Measurements from ENCODE around the gene OGT.
"Not testable (repeated sequence)": the region's sequence is repeated elsewhere in the genome, so short reads cannot be mapped to it uniquely, and the experiment has no call there.

The OGT gene

DNA sequence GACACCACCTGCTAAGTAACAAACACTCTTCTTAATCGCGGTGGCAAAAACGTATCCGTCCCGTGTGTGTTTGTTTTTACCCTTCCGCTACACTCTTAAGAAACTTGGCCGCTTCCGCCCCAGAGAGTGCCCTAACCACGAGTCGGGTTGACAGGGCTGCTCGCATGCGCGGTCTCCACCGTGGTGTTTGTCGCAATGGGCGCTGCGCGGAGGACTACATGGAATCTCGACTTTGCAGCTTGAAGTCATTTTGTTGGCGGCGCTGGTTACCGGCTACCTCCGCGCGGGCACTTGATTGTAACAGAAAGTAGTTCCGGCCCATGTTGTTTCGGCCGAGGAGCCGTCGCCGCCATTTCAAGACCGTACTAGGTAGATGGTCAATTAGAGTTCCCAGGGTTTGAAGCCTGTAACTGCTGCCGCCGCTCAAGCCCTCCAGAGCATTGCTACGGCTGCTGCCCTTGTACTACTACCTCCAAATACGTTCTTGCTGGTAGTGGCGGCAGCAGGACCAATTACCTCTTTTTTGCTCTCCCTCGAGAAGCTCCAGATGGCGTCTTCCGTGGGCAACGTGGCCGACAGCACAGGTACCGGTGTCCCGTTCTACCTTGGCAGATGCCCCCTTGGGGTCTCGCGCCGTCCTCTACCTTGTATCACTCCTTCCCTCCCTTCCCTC, at the start of gene OGT:
TSS of gene OGT (plus strand) at position 352 of the 673 bp plus-strand sequence. CDS start at position 548, 196 bp downstream.
- peak; percentile 77 to 87 for DNase-seq (ENCODE audit: low read depth in 2 of 2, low spot score in 1 of 2)

DNA sequence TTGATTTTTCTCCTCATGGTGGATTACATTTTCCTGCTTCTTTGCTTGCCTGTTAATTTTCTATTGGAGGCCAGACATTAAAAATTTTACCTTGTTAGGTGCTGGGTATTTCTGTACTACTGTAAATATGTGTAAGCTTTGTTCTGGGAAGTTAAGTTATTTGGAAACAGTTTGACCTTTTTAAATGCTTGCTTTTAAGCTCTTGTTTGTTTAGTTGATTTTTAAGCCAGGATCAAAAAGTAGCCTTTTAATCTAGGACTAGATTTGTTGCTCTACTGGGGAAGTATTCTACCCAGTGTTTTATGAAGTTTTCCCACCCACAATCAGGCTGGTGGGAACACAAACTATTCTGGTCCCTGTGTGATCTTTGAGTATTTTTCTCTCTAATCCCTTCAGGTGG, 45.1 kb upstream of the OGT start:
- DNase-seq (ENCODE audit: low read depth in 2 of 2, low spot score in 1 of 2) = no peak

DNA sequence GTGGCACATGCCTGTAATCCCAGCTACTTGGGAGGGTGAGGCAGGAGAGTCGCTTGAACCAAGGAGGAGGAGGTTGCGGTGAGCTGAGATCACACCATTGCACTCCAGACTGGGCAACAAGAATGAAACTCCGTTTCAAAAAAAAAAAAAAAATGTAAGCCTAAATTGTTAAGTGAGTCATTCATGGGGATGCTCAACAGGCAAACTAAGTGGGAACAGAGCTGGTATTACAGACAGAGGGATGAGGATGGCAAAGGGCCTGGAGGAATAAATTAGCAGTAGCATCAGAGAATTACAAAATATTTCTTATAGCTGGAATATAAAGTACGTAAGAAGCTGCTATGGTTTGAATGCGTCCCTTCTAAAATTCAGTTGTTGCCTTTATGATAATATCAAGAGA, 43.4 kb upstream of the OGT start:
- DNase-seq (ENCODE audit: low read depth in 2 of 2, low spot score in 1 of 2) = no peak

DNA sequence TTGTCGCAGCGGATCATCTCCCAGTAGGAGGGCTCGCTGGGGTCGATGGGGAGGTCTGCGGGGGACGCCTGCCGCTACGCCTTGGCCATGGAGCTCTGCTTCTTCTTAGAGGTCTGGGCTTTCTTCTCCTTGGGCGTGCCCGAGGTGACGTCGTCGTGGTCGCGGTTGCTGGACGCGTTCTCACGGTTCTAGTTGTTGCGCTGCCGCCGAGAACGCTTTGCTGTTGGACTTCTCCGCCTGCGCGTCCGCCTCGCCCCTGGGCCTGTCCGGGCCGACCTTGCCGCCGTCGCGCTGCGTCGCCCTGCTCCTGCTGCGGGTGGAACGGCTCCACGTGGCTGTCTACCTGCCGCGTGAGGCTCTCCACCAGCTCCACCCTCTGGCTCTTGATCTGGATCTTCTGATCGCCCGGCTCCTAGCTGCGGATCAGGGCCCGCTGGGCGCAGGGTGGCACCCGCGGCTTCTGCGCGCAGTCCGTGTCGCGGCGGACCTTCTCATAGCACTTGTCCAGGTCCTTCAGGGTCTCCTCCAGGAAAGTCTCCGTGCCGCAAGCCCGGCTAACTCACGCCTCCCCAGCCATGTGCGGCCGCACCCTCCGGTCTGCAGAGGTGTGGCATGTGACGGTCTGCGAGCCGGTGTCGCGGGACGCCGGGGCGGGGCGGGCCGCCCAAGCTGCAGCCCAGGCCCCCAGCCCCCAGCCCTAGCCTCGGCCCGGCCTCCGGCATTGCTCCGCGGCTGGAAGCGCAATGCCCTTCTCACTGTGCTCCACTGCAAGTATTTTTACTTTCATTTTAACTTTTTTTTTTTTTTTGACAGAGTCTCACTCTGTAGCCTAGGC, 40.5 kb upstream of the OGT start:
- peak in 1 of 2 donors; percentile 2 for DNase-seq (ENCODE audit: low read depth in 2 of 2, low spot score in 1 of 2)

DNA sequence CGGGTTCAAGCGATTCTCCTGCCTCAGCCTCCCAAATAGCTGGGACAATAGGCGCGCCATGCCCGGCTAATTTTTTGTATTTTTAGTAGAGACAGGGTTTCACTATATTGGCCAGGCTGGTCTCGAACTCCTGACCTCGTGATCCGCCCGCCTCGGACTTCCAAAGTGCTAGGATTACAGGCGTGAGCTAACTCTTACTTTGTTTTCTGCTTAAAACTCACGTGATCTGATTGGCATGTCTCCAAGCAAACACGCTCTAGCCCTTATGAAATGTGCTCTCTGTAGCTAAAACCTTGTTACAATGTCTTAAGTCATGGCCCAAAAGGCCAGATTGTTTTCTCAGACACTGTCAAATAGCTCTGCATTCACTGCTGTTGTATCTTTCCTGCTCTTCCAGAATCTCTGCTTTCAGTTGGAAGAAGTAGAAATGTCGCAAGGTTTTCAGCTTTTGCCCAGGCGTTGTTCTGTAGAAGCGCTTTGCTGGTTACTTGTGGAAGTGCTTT, 39.7 kb upstream of the OGT start:
- DNase-seq (ENCODE audit: low read depth in 2 of 2, low spot score in 1 of 2) = no peak

DNA sequence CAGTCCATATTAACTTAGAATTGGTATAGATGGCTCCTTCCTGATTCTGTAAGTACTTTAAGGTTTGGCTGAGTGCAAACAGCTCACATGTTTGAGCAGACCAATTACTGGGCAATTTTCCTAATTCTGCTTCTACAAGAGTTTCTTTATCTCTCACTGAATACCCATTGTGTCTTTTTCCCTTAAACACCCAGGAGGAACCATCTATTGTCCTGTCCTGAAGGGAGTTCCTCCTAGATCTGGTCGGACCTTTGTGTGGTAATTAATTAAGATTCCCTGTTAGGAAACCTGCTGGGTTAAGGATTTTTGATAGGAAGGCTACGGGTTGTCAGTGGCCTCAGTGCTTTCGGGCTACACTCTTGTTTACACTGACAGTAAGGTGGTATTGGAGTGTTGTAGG, 36.9 kb upstream of the OGT start:
- DNase-seq (ENCODE audit: low read depth in 2 of 2, low spot score in 1 of 2) = not testable (repeated sequence)

DNA sequence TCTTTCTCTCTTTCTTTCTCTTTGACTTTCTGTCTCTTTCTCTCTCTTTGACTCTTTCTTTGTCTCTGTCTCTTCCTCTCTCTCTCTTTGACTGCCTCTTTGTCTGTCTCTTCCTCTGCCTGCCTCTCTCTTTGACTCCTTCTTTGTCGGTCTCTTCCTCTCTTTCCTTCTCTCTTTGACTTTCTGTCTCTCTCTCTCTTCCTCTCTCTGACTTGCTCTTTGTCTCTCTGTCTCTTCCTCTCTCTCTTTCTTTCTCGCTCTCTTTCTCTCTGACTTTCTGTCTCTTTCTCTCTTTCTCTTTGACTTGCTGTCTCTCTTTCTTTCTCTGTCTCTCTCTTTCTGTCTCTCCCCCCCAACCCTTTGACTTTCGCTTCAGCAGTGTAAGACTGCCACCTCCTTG, 36.4 kb upstream of the OGT start:
- no peak for DNase-seq (ENCODE audit: low read depth in 2 of 2, low spot score in 1 of 2)

DNA sequence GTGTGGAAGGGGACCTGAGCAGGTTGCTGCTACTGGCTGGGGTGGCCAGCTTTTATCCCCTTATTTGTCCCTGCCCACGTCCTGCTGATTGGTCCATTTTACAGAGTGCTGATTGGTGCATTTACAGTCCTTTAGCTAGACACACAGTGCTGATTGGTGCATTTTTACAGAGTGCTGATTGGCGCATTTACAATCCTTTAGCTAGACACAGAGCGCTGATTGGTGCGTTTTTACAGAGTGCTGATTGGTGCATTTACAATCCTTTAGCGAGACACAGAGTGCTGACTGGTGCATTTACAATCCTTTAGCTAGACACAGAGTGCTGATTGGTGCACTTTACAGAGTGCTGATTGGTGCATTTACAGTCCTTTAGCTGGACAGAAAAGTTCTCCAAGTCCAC, 30.8 kb upstream of the OGT start:
- not testable (repeated sequence) for DNase-seq (ENCODE audit: low read depth in 2 of 2, low spot score in 1 of 2)

DNA sequence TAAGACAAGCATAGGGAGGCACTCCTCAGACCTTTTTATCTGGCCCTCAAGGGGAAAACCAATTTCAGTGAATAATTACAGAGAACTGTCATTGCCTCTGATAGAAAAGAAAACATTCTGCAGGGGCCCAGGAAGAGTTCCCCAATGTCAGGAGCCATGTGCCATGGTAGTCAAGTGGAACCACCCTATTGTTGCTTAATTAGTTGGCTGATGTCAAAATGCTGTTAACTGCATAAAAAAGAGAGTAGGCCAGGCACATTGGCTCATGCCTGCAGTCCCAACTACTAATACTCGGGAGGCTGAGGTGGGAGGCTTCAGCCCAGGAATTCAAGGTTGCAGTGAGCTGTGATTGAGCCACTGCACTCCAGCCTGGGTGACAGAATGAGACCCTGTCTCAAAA, 28.6 kb upstream of the OGT start:
- DNase-seq (ENCODE audit: low read depth in 2 of 2, low spot score in 1 of 2) = no peak

DNA sequence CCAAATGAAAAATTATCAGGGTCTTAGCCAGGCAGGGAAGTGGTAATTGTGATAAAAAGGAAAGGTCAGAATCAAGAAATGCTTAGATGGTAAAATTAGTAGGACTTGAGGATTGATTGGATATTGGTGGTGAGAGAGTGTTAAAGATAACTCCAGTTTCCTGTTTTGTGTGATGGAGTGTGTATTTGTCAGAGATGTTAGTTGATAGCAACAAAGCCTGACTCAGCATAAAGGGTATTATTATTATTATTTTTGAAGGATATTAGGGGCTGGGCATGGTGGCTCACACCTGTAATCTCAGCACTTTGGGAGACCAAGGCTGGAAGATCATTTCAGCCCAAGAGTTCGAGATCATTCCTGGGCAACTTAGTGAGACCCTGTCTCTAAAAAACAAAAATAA, 23.6 kb upstream of the OGT start:
- no peak for DNase-seq (ENCODE audit: low read depth in 2 of 2, low spot score in 1 of 2)

DNA sequence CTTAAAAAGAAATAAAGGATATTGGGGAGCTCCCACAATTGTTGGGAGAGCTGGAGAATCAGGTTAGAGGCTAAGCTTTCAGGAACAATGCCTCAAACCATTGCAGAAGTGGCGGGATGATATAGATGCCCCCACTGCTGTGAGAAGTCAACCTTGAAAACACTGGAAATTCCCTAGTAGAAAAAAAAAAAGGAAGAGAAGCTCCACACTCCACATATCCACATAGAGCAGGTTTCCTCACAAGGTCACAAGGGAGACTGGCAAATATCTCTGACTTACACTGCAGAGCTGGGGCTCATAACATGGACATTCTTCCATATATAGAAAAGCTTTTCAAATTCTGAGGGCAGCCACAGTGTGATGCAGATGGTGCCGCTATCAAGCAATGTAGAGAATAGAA, 22.7 kb upstream of the OGT start:
- no peak for DNase-seq (ENCODE audit: low read depth in 2 of 2, low spot score in 1 of 2)

DNA sequence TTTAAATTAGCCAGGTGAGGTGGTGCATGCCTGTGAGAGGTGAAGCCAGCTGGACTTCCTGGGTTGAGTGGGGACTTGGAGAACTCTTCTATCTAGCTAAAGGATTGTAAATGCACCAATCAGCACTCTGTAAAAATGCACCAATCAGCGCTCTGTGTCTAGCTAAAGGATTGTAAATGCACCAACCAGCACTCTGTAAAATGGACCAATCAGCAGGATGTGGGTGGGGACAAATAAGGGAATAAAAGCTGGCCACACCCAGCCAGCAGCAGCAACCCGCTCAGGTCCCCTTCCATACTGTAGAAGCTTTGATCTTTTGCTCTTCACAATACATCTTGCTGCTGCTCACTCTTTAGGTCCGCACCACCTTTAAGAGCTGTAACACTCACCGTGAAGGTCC, 19.2 kb upstream of the OGT start:
- DNase-seq (ENCODE audit: low read depth in 2 of 2, low spot score in 1 of 2) = not testable (repeated sequence)

DNA sequence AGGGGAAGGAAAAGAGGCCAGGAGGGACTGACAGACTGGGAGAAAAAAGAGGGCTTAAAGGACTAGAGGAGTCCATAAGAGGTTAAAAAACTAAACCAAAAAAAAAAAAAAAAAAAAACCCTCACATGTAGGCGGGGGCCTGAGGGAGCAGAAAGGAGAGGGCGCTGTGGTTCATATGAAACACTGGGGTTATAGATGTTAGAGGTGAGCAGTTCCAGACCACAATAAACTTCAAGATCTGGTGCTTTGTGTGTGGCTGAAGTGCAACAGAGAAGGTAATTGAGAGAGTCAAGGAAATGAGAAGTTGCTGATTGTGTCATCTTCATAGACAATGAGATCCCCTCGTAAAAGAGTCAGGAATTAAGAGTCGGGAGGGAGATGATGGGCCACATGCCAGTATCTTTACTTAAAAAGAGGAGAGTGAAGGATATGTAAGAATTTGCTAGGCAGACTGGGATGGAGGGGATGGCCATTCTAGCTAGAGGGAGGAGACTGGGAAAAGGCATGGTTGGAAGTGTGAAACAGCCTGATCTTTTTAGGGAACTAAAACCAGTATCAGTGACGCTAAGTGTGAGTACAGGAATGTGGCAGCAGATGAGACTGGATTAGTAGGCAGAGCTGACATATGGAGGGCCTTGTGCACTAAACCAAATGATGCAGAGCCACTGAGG, 18.4 kb upstream of the OGT start:
- DNase-seq (ENCODE audit: low read depth in 2 of 2, low spot score in 1 of 2) = no peak

DNA sequence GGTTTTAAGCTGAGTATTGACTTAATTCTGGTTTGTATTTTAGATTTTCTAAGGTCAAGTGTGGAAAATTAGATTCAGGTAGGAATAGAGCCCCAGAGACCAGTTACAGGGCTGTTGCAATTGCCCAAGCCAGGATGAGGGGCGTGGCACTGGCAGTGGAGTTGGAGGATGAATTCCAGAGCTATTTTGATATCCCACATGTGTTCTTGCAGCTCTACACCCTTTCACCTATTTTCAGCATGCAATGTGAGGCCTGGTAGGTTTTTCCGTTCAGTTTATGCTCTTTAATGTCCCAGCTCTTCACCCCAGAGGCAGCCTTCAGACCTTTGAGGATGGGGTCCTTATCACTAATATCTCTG, 17.9 kb upstream of the OGT start:
- DNase-seq (ENCODE audit: low read depth in 2 of 2, low spot score in 1 of 2) = no peak

DNA sequence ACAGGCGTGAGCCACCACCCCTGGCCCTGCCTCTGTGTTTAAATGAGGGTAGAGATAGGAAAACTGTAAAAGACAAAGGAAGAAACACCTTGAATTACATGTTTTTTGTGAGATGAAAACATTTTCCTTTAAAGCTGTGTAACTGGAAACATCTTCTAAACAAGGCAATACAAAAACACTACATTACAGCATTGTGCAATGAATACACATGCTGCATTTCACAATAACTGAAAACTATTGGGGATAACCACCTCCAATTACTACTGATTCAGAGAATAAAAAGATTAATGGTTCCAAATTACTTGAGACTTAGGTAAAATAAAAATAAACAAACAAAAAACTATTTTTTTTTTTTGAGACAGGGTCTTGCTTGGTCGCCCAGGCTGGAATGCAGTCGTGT, 7.6 kb upstream of the OGT start:
- no peak for DNase-seq (ENCODE audit: low read depth in 2 of 2, low spot score in 1 of 2)

DNA sequence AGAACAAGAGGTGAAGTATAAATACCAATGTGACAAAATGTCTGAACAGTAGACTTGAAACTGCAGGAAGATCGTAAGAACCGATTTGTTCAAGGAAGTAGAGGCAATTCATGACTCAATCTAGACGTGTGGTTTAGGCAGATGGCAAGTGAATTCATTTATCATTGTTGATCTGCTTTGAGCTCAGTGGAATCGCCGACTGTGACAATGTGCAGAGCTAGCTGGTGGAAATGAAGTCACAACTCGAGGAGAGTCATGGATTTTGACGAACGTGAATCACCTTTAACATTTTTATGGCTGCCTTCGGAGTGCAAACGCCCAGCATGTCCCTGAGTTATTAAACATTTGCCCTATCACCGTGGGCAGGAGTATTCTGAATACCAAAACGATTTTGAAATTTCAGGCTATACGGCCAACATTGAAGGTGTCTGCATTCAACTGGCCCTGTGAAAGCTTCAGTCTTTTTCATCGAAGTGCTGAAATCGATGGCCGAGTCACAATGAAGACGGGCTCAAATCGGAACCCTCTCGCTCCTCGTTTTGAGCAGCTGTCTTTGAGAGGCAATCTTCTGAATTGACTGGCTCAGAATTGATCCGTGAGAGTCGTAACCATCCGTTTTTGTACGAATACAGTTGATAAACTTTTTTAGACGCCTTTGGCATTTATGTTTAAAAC, 689 bp upstream of the OGT start:
- peak in 1 of 2 donors; percentile 25 for DNase-seq (ENCODE audit: low read depth in 2 of 2, low spot score in 1 of 2)

DNA sequence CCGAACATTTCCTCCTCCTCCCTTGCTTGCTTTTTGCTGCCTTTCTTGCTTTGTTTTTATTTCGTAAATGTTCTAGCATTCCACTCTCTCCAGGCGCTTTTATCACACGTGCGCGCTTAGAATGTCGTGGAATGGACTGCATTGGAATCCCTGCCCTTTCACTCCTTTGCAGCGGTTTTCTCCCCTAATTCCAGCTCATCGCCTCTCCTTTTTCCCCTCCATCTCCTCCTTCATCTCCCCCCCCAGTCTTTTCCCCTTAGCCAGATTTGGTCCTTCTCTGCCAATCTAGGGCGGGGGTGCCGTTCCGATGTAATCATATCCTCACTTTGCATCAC, 579 bp downstream of the OGT start:
- no peak for DNase-seq (ENCODE audit: low read depth in 2 of 2, low spot score in 1 of 2)

DNA sequence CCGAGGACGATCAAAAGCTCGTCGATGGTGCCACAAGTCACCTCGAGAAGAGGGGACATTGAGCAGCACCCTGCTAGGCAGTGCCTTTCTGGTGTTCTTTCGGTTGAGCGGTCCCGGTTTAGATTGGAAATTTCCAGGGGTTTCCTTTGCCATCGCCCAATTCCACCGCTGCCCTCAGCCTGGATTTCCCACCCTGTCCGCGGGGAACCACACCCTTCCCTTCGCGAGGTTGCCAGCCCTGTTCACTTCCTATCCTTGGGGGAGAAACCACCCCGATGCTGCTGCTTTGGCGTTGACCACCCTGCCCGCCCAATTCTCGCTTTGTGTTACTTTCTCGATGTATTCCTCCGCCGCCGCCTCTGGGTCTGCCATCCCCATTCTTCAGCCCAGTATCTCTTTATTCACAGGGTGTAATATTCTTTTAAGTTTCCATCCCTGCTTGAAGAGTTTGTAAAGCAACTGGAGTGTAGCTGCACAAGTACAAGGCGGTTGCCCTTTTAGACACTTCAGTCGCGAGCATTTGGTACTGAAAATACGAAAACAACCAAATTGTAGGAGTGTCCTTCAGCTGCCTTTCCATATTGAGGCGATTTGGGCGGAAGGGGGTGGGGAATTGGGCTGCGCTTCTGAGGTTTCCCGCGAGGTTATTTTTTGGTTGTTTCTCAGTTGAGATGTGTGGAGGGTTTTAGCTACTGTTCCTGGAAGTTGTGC, 1.1 kb downstream of the OGT start:
- no peak for DNase-seq (ENCODE audit: low read depth in 2 of 2, low spot score in 1 of 2)

DNA sequence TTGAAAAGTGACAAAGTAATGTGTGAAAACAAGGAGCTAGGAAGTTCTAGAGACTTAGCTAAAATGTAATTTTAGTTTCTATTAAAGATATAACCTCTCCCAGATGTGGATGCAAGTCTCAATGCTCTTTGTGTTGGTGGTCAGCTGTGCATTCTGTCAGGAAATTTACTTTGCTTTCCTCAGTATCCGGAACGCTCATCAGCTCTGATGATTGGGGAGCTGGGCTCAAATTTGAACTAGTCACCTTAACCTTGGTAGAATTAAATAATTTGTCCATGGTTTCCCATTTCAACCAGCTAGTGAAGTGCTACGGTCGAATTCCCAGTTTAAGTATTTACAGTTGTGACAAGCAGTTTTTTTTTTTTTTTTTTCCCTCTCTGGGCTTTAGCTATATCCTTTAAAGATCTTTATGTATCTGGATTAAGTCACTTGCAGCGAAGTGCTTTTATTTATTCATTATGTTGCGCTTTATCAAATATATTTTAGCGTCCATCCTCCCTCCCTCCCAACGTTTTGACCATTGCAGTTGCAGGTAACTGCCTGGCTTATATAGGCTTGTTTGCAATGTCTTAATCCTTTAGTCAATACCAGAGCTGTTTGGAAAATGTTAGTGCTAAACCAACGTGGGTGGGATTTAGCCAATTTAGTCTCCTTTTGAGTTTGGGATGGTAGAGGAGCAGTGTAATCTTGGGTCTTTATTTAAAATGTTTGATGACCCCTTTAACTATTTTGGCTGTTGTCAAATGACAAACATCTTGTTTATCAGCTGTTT, 2.1 kb downstream of the OGT start:
- no peak for DNase-seq (ENCODE audit: low read depth in 2 of 2, low spot score in 1 of 2)

DNA sequence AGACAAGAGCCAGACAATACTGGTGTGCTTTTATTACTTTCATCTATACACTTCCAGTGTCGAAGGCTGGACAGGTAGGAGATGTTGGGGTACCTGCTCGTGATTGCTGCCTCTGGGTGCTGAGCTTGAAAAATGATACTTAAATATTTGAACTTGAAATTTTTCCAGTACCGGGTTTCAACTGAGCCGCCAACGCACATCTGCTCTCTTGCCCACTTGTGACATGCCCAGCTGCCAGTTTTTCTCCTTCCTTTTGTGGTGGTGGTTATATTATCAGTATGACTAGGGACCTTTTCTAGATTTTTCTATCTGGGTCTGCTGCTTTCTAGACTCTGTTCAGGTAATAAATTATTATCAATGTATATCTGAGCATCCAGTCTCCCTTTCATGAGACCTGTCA, 3.4 kb downstream of the OGT start:
- DNase-seq (ENCODE audit: low read depth in 2 of 2, low spot score in 1 of 2) = no peak

Measured in stimulated activated CD8-positive, alpha-beta memory T cell treated with anti-CD3 and anti-CD28 coated beads, Interleukin-4, amount 100 ng/mL, for 1 hour (primary cell).